HepG2 (cell line): ENCODE measurements around the gene RHOV. TPM values are rescaled to one million over a fixed set of nuclear protein-coding genes. Genes with fewer than 3 reads are reported as not detected.

Source experiments
- ATAC-seq: fragments of 200-7000 bp; cut with Tn5 transposase; 3 replicates; pipeline ENCODE4 v1.9.1; 2020; ENCODE audit warnings: mild to moderate bottlenecking, moderate library complexity
- BruUV-seq: library from RNA; stranded (reverse); fragments of 400-500 nt; replicated peaks from 2 replicates; lab custom pipeline; 2021; lab: Mats Ljungman, UMichigan
- CTCF ChIA-PET: fragments of 300-600 bp; formaldehyde crosslinking; extraction: SDS; loops from one replicate; lab custom pipeline; 2021; ENCODE audit warnings: low total read pairs, inconsistent platforms, low intra/inter-chr PET ratio; lab: Yijun Ruan, JAX
- POLR2A ChIA-PET: fragments of 350-600 bp; sonication (Branson Sonifier 250); formaldehyde crosslinking; loops from one replicate; lab custom pipeline; 2020; ENCODE audit warnings: antibody characterized with exemption, inconsistent platforms; lab: Yijun Ruan, JAX
- DNase-seq: peaks from one replicate; pipeline ENCODE4 v3.0.0-alpha.2; 2015; ENCODE audit warnings: low spot score
- FAIRE-seq: peaks from 3 replicates; lab custom pipeline; 2011; peaks lifted over from hg19 to GRCh38; lab: Jason Lieb, UNC
- H2AFZ ChIP-seq: one replicate; pipeline ENCODE4 v1.6.1; 2011; ENCODE audit warnings: low read length, inconsistent platforms
- H3K27ac ChIP-seq: fragments of 300-600 bp; 3 replicates; pipeline ENCODE4 v1.8.0; 2011; ENCODE audit warnings: mixed run types, mild to moderate bottlenecking, mixed read lengths, low read length, inconsistent platforms; ENCODE audit not compliant: insufficient read depth; ENCODE audit errors: extremely low read length
- H3K27me3 ChIP-seq, 2 experiments: fragments of 200-600 bp in 1 of 2; 2 replicates in 1 of 2; 3 replicates in 1 of 2; pipeline versions ENCODE4 v1.6.0 to v1.8.0; 2011; ENCODE audit warnings: low read length in 2 of 2, mild to moderate bottlenecking in 2 of 2, moderate library complexity in 2 of 2, inconsistent platforms in 1 of 2; ENCODE audit not compliant: insufficient read depth in 2 of 2, control insufficient read depth in 1 of 2
- H3K36me3 ChIP-seq, 2 experiments: fragments of 200-600 bp in 1 of 2; replicated peaks in 1 of 2; 2 replicates in 1 of 2; 3 replicates in 1 of 2; pipeline versions ENCODE4 v1.5.1 to v1.8.0; 2011; ENCODE audit warnings: low read length in 2 of 2, inconsistent platforms in 1 of 2; ENCODE audit not compliant: insufficient read depth in 2 of 2, control insufficient read depth in 1 of 2
- H3K4me1 ChIP-seq: 2 replicates; pipeline ENCODE4 v1.5.1; 2012; ENCODE audit warnings: low read length, inconsistent platforms; ENCODE audit not compliant: insufficient read depth
- H3K4me2 ChIP-seq: 2 replicates; pipeline ENCODE4 v1.6.0; 2011; ENCODE audit warnings: low read depth, low read length, inconsistent platforms
- H3K4me3 ChIP-seq, 3 experiments: fragments of 200-600 bp in 1 of 3; sonication (generic), shearing (Covaris generic) in 1 of 3; replicated peaks in 1 of 3; 2 replicates each; pipeline ENCODE4 v1.5.1; 2011 to 2016; ENCODE audit warnings: low read length in 3 of 3, inconsistent platforms in 2 of 3, low read depth in 2 of 3, mild to moderate bottlenecking in 2 of 3, control low read depth in 1 of 3, mixed read lengths in 1 of 3; ENCODE audit not compliant: insufficient read depth in 1 of 3
- H3K79me2 ChIP-seq: one replicate; pipeline ENCODE4 v1.6.1; 2011; ENCODE audit warnings: low read length, inconsistent platforms; ENCODE audit not compliant: insufficient read depth
- H3K9ac ChIP-seq: 2 replicates; pipeline ENCODE4 v1.6.0; 2011; ENCODE audit warnings: mild to moderate bottlenecking, low read depth, low read length, inconsistent platforms; ENCODE audit not compliant: insufficient read depth
- H3K9me3 ChIP-seq: 2 replicates; pipeline ENCODE4 v1.5.1; 2012; ENCODE audit warnings: mild to moderate bottlenecking, low read length
- H4K20me1 ChIP-seq: 2 replicates; pipeline ENCODE4 v1.6.0; 2011; ENCODE audit warnings: inconsistent platforms, mild to moderate bottlenecking, low read length, moderate library complexity; ENCODE audit not compliant: insufficient read depth
- FOXA1 ChIP-seq, 2 experiments: fragments of 450-650 bp in 1 of 2; sonication (generic) in 1 of 2; formaldehyde crosslinking in 1 of 2; IDR thresholded peaks; 2 replicates each; pipeline versions ENCODE4 v1.4.0 to v1.6.1; 2016 to 2020; ENCODE audit warnings: missing genetic modification reagents in 1 of 2
- GATAD1 ChIP-seq: IDR thresholded peaks from 2 replicates; pipeline ENCODE4 v1.6.1; 2016; ENCODE audit warnings: missing genetic modification reagents, missing compliant biosample characterization
- HMG20A ChIP-seq: IDR thresholded peaks from 2 replicates; pipeline ENCODE4 v1.6.1; 2016; ENCODE audit warnings: borderline replicate concordance
- HNF4A ChIP-seq: sonication (generic); formaldehyde crosslinking; IDR thresholded peaks from 2 replicates; pipeline ENCODE4 v1.4.0; 2020; ENCODE audit warnings: missing genetic modification reagents
- JUN ChIP-seq: sonication (generic); formaldehyde crosslinking; IDR thresholded peaks from 2 replicates; pipeline ENCODE4 v1.4.0; 2020; ENCODE audit warnings: mild to moderate bottlenecking, missing genetic modification reagents
- JUND ChIP-seq: sonication (generic); formaldehyde crosslinking; IDR thresholded peaks from 2 replicates; pipeline ENCODE4 v1.8.0; 2022; ENCODE audit warnings: mild to moderate bottlenecking, missing genetic modification reagents
- KAT8 ChIP-seq: IDR thresholded peaks from 2 replicates; pipeline ENCODE4 v1.6.1; 2016; ENCODE audit warnings: missing genetic modification reagents, missing compliant biosample characterization
- MIXL1 ChIP-seq: IDR thresholded peaks from 2 replicates; pipeline ENCODE4 v1.6.1; 2016
- NCOA2 ChIP-seq: sonication (generic); formaldehyde crosslinking; IDR thresholded peaks from 2 replicates; pipeline ENCODE4 v1.8.0; 2022; ENCODE audit warnings: inconsistent platforms
- PPARG ChIP-seq: conservative IDR thresholded peaks from 2 replicates; pipeline ENCODE4 v1.6.1; 2016; ENCODE audit warnings: missing biosample characterization, missing genetic modification reagents
- RXRB ChIP-seq: IDR thresholded peaks from 2 replicates; pipeline ENCODE4 v1.6.1; 2016; ENCODE audit warnings: borderline replicate concordance, missing genetic modification reagents, missing compliant biosample characterization
- SAP130 ChIP-seq: IDR thresholded peaks from 2 replicates; pipeline ENCODE4 v1.6.1; 2016; ENCODE audit warnings: low read depth
- SOX13 ChIP-seq, 3 experiments: fragments of 450-650 bp in 1 of 3; sonication (generic) in 1 of 3; formaldehyde crosslinking in 1 of 3; IDR thresholded peaks in 2 of 3; conservative IDR thresholded peaks in 1 of 3; 2 replicates each; pipeline versions ENCODE4 v1.5.0 to v1.6.1; 2016 to 2020; ENCODE audit warnings: antibody characterized with exemption in 1 of 3, mild to moderate bottlenecking in 1 of 3, missing compliant biosample characterization in 1 of 3, missing genetic modification reagents in 1 of 3, moderate library complexity in 1 of 3
- SOX5 ChIP-seq: IDR thresholded peaks from 2 replicates; pipeline ENCODE4 v1.6.1; 2016; ENCODE audit warnings: borderline replicate concordance
- TBX3 ChIP-seq: fragments of 450-650 bp; IDR thresholded peaks from 2 replicates; pipeline ENCODE4 v1.6.1; 2017; ENCODE audit warnings: antibody characterized with exemption, mild to moderate bottlenecking, inconsistent platforms, borderline replicate concordance
- TEAD3 ChIP-seq: optimal IDR thresholded peaks from 2 replicates; pipeline ENCODE3; 2016; ENCODE audit warnings: borderline replicate concordance
- ZNF12 ChIP-seq: sonication (generic); formaldehyde crosslinking; IDR thresholded peaks from 2 replicates; pipeline ENCODE4 v1.5.0; 2020; ENCODE audit warnings: missing genetic modification reagents
- WGBS: methylation state at CpG from one replicate; pipeline ENCODE4 v1.1.6; 2017; ENCODE audit warnings: low lambda C conversion rate; 5-methylcytosine and 5-hydroxymethylcytosine counted together
- in situ Hi-C: cut with HindIII; loops from 2 replicates; pipeline ENCODE4 v1.10.0; 2017; ENCODE audit warnings: low pct_unique_long_range_greater_than_20kb; ENCODE audit not compliant: extremely low pct_ligation_motif_present
- intact Hi-C: fragments of 100-400 bp; cut with micrococcal nuclease; formaldehyde crosslinking; loops from one replicate; pipeline ENCODE4 v1.10.0; 2022; ENCODE audit not compliant: unreplicated experiment
- polyA plus RNA-seq, 8 experiments: library from polyadenylated mRNA; depleted of rRNA in 3 of 8; stranded (reverse) in 7 of 8; unstranded in 1 of 8; fragments of >200 nt; fragmentation: Illumina TruSeq in 4 of 8; extraction: Trizol in 4 of 8; gene quantifications; 2 replicates each; pipeline versions ENCODE4 v1.2.1 to v1.2.3, GENCODE V29; 2011 to 2016; ENCODE audit warnings: low read depth in 4 of 8, missing spikeins in 1 of 8, mixed read lengths in 1 of 8; ENCODE audit not compliant: insufficient read depth in 1 of 8
- total RNA-seq, 5 experiments: library from RNA; depleted of rRNA; stranded (reverse); fragments of >200 nt; fragmentation: Illumina TruSeq; extraction: Trizol; gene quantifications; 2 replicates each; pipeline ENCODE4 v1.2.3, GENCODE V29; 2016; ENCODE audit warnings: low read depth in 1 of 5
- TF ChIP-seq, protein P1 (sequence below): sonication (generic); formaldehyde crosslinking; IDR thresholded peaks from 2 replicates; pipeline ENCODE4 v1.4.0; 2020; ENCODE audit warnings: missing genetic modification reagents
- TF ChIP-seq, protein P2 (sequence below), 2 experiments: fragments of 450-650 bp in 1 of 2; sonication (generic) in 1 of 2; formaldehyde crosslinking; IDR thresholded peaks; 2 replicates each; pipeline versions ENCODE4 v1.5.0 to v1.8.0; 2020 to 2022; ENCODE audit warnings: mild to moderate bottlenecking in 1 of 2, missing genetic modification reagents in 1 of 2
- TF ChIP-seq, protein P3 (sequence below): IDR thresholded peaks from 2 replicates; pipeline ENCODE4 v1.6.1; 2012; ENCODE audit warnings: low read depth, low read length, improper control_type of control experiment

Gene RHOV
- total and polyA plus RNA-seq, 2 of the 13 experiments (the other 11 are each of a cell fraction or from before 2014, with no cell fraction given), result 0.17 to 0.18 TPM

DNA sequence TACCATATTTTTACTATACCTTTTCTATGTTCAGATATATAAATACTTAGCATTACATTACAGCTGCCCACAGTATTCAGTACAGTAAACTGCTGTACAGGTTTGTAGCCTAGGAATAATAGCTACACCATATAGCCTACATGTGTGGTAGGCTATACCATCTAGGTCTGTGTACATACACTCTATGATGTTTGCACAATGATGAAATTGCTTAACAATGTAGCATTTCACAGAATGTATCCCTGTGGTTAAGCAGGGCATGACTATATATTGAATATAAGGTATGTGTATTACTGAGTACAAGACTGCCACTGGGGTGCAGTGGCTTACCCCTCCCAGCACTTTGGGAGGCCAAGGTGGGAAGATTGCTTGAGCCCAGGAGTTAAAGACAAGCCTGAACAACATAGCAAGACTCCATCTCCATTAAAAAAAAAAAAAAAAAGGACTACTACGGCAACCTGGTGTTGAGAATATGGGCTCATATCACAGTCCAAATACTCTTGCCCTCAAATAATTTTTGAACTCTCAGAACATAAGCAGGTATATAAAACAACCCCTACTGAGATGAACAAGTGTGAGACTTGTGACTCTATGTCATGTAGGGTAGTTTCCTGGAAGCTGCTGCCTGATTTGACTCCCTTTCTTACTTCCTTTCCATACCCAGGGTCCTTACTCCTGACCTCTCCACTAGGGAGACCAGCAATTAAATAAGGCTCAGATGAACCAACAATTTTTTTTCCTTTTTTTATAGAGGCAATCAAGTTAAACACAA is 50.3 kb downstream of the RHOV start:
- DNase-seq (peak; percentile 82), ATAC-seq (peak; percentile 95), FAIRE-seq (peak; percentile 26)
- intact Hi-C loops, result no loop called here
- Histone ChIP-seq H3K9ac (no peak overlapping the region), H3K27ac (no peak overlapping the region), H2AFZ (no peak overlapping the region), H4K20me1 (no peaks in the 10 kb centered on the region), H3K79me2 (no peaks in the 10 kb centered on the region), H3K36me3 (no peaks in the 10 kb centered on the region), H3K27me3 (no peaks in the 10 kb centered on the region), H3K4me1 (peaks cover 55% of the 10 kb centered on the region), H3K4me2 (no peak overlapping the region), H3K4me3 (no peak overlapping the region; a peak in 1 of 6 replicates), H3K9me3 (no peaks in the 10 kb centered on the region)
- in situ Hi-C loops, result no loop called here
- CTCF ChIA-PET, result no interaction called here
- POLR2A ChIA-PET, result interaction anchor here (1.0 to 2.1 kb wide), 2 partner anchors 17 to 23 kb away, joined by 4 to 8 read pairs; partner anchors contain the start of genes DNAJC17 and ZFYVE19
- 21% methylated on average over 1 of the region's 1 CpG for WGBS
- BruUV-seq, result no TSS peak
- TF ChIP-seq TEAD3 (peak; percentile 52), ZNF12 (CRISPR knock-in tag) (peak; percentile 48; the same call in 1 of the 2 replicates), GATAD1 (CRISPR knock-in tag) (0 out of 2 replicates have a peak, but pooled peaks have one; percentile 36), TBX3 (peak; percentile 42; the same call in 1 of the 2 replicates), NCOA2 (peak; percentile 27; the same call in 1 of the 2 replicates), PPARG (CRISPR knock-in tag) (0 out of 2 replicates have a peak, but pooled peaks have one; percentile 23), HNF4A (CRISPR knock-in tag) (0 out of 2 replicates have a peak, but pooled peaks have one; percentile 24), RXRB (CRISPR knock-in tag) (peak; percentile 41; the same call in 1 of the 2 replicates), SAP130 (CRISPR knock-in tag) (peak; percentile 67), SOX5 (CRISPR knock-in tag) (peak; percentile 59; the same call in 1 of the 2 replicates), KAT8 (no peak), MIXL1 (CRISPR knock-in tag) (peak; percentile 55; the same call in 1 of the 2 replicates), JUND (CRISPR knock-in tag) (peak; percentile 66; the same call in 1 of the 2 replicates), FOXA1 (IDR thresholded peaks at IDR 0.05) (0 out of 2 replicates have a peak, but pooled peaks have one; percentile 59), FOXA1 (CRISPR knock-in tag; IDR thresholded peaks at IDR 0.05) (peak; percentile 98), JUN (CRISPR knock-in tag) (0 out of 2 replicates have a peak, but pooled peaks have one; percentile 49), SOX13 (IDR thresholded peaks at IDR 0.05) (no peak), SOX13 (CRISPR knock-in tag; conservative IDR thresholded peaks at IDR 0.05 in 1 of 2, IDR thresholded peaks at IDR 0.05 in 1 of 2) (peak in 1 of 2 experiments; percentile 69; a peak in 2 of 4 replicates), HMG20A (peak; percentile 72; the same call in 1 of the 2 replicates)
- TF ChIP-seq, protein P1, sequence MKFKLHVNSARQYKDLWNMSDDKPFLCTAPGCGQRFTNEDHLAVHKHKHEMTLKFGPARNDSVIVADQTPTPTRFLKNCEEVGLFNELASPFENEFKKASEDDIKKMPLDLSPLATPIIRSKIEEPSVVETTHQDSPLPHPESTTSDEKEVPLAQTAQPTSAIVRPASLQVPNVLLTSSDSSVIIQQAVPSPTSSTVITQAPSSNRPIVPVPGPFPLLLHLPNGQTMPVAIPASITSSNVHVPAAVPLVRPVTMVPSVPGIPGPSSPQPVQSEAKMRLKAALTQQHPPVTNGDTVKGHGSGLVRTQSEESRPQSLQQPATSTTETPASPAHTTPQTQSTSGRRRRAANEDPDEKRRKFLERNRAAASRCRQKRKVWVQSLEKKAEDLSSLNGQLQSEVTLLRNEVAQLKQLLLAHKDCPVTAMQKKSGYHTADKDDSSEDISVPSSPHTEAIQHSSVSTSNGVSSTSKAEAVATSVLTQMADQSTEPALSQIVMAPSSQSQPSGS (CRISPR knock-in tag), result peak; percentile 84
- TF ChIP-seq, protein P2, sequence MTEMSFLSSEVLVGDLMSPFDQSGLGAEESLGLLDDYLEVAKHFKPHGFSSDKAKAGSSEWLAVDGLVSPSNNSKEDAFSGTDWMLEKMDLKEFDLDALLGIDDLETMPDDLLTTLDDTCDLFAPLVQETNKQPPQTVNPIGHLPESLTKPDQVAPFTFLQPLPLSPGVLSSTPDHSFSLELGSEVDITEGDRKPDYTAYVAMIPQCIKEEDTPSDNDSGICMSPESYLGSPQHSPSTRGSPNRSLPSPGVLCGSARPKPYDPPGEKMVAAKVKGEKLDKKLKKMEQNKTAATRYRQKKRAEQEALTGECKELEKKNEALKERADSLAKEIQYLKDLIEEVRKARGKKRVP (CRISPR knock-in tag; IDR thresholded peaks at IDR 0.05), result peak in 1 of 2 experiments; percentile 73; a peak in 2 of 4 replicates
- TF ChIP-seq, protein P3, sequence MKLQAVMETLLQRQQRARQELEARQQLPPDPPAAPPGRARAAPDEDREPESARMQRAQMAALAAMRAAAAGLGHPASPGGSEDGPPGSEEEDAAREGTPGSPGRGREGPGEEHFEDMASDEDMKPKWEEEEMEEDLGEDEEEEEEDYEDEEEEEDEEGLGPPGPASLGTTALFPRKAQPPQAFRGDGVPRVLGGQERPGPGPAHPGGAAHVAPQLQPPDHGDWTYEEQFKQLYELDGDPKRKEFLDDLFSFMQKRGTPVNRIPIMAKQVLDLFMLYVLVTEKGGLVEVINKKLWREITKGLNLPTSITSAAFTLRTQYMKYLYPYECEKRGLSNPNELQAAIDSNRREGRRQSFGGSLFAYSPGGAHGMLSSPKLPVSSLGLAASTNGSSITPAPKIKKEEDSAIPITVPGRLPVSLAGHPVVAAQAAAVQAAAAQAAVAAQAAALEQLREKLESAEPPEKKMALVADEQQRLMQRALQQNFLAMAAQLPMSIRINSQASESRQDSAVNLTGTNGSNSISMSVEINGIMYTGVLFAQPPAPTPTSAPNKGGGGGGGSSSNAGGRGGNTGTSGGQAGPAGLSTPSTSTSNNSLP, result peak; percentile 68; the same call in 1 of the 2 replicates
